Fibroblast of villous mesenchyme (primary cell): ENCODE results near the gene SGCA. TPM values are rescaled to one million over a fixed set of nuclear protein-coding genes. Genes with fewer than 3 reads are reported as not detected.

ENCODE experiments used
- DNase-seq: peaks from one replicate; pipeline ENCODE4 v3.0.0-alpha.2; 2010; ENCODE audit warnings: low read depth
- H3K4me3 ChIP-seq: 2 replicates; pipeline ENCODE4 v1.5.1; 2011; ENCODE audit warnings: low read depth, mild to moderate bottlenecking, low read length
- total RNA-seq: library from RNA; depleted of rRNA; stranded (reverse); fragments of >200 nt; gene quantifications from 2 replicates; pipeline ENCODE4 v1.2.3, GENCODE V29; 2012
- TF ChIP-seq, protein P1 (sequence below): IDR thresholded peaks from 2 replicates; pipeline ENCODE4 v1.5.1; 2012; ENCODE audit warnings: low read depth, mild to moderate bottlenecking, low read length; ENCODE audit not compliant: insufficient read depth

The SGCA gene
- total RNA-seq, 1 donor: not detected

DNA sequence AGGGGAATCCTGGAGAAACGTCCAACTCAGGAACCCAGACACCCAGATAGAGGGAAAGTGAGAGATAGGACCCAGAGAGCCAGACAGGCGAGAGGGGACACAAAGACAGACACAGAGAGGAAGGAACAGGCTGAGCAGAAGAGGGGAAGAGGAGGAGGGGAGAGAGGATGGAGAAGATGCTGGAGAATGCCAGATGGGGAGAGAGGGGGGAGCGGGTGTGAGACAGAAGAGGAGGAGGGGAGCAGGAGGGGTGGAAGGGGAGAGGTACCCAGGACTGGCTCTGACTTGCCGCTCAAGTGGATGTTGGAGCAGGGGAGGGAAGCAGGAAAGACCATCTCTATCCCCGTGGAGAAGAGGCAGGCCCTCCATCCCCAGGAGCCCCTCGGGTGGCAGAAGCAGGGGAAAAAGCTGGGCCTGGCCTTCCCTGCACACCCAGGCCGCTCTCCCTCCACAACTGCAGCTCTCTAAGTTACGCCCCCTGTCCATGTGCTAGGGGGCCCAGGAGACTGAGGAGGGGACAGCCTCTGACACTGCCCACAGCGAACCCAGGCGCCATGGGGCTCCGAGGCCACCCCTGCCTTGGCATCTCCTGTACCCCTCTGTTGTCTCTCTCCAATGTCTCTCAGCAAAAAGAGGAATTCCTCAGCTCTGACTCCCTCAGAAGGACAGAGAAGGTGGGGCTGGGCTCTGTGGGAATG lies 20.1 kb upstream of the SGCA start:
- no peak overlapping the region for H3K4me3 ChIP-seq
- DNase-seq: no peak
- TF ChIP-seq, protein P1, sequence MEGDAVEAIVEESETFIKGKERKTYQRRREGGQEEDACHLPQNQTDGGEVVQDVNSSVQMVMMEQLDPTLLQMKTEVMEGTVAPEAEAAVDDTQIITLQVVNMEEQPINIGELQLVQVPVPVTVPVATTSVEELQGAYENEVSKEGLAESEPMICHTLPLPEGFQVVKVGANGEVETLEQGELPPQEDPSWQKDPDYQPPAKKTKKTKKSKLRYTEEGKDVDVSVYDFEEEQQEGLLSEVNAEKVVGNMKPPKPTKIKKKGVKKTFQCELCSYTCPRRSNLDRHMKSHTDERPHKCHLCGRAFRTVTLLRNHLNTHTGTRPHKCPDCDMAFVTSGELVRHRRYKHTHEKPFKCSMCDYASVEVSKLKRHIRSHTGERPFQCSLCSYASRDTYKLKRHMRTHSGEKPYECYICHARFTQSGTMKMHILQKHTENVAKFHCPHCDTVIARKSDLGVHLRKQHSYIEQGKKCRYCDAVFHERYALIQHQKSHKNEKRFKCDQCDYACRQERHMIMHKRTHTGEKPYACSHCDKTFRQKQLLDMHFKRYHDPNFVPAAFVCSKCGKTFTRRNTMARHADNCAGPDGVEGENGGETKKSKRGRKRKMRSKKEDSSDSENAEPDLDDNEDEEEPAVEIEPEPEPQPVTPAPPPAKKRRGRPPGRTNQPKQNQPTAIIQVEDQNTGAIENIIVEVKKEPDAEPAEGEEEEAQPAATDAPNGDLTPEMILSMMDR: no peak

DNA sequence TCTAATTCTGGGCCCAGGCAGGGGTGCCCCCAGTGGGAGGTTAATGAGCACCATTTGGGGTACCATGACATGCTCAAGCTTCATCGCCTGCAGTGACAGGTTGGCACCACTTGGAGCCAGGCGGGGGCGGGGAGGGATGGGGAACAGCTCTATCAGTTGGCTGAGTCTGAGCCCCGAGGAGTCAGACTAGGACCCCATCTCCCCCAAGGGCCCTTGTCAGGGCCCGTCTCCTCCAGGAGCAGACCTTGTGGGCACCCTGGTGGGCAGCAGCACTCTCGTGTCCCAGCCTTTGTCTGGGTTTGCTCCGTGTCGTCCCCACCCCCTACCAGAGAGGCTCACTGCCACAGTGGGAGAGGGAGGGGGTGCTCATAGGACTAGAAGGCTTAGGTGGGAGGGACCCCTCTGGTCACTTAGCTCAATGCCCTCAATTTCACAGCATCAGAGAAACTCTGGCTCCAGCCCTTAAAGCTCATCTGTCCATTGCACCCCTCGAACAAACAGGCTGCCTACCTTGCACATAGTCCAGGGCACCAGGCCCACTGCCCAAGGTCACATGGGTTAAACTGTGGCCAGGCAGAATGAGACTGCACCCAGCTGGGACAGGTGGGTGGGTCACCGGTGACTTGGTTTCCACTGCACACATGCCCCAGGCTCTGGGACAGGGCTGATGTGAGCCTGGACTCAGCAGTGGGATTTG lies 19.4 kb upstream of the SGCA start:
- TF ChIP-seq, protein P1: no peak

GRCh38 chr17:50146927-50147665 lies 18.7 kb upstream of the SGCA start:
- TF ChIP-seq, protein P1: no peak
- DNase-seq: no peak
- peak overlapping the region; percentile 85 for H3K4me3 ChIP-seq

More for the DNA sequence above, 19.4 kb upstream of the SGCA start:
- peak overlapping the region; percentile 85 for H3K4me3 ChIP-seq
- no peak for DNase-seq

DNA sequence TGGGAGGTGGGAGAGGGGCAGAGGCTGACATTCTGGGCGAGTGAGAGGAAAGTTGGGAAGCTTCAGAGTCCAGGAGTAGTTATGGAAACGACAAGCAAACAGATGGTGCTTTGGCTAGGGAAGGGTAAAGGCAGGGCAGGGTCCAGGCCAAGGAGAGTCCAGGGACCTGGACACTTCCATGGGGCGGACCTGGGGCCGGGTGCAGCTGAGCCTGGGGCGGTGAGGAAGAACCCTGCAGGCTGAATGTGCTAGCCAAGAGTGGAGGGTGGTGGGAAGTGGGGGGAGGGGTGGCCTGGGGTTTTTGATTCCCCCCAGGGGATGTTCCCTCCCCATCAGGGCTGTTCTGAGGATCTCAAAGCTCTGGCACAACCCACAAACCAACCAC lies 18.0 kb upstream of the SGCA start:
- peak overlapping the region; percentile 85 for H3K4me3 ChIP-seq
- DNase-seq: no peak
- TF ChIP-seq, protein P1: no peak

DNA sequence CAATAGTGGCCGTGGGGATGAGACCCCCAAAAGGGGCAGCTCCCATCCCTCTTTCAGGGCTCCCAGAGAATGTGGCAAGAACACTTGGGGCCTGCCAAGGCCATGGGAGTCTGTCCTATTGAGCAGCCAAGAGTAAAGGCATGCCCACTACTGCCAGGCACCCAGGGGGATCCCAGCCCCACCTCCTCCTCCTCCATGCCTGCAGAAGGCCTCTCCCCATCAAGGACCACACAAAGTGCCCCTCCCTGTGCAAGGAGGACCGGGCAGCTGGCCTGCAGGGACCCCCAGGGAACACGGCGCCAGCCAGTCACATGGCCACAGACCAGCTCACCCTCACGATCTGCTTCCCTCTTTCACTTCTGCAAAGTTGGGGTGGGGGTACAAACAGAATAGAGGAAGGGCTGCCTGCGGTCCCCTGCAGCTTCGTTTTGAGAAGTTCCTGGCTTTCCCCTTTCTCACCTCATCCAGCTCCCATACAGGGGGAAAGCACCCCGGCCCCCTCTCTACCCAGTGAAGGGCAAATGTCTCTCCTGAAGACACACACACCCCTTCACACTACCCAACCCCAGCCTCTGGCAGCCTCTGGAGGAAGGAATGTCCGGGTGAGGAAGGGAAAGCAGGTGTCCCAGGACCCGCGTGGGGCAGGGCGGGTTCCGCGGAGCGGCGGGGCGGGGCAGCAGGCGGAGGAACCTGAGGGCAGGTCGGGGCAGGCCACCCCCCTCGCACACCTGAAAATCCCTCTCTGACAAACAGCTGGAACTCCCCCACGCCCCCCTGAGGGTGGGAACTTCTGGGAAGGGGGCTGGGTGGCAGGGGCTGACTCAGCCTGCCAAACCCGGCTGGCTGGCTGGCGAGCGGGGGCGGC lies 17.3 kb upstream of the SGCA start:
- TF ChIP-seq, protein P1: peak; percentile 34
- H3K4me3 ChIP-seq: peak overlapping the region; percentile 85
- DNase-seq: no peak

DNA sequence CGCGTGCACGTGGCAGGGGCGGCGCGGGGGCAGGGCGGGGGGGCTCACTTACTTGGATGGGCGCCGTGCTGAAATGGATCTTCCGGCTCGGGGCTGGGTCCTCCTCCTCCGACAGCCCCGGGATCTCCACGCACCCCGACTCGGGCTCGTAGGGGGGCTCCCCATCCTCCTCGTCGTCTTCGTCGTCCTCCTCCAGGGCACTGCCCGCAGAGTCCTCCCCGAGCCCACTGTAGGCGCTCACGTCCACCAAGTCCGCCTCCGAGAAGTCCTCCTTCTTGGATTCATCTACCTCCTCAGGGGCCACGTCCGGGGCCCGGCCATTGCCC lies 16.8 kb upstream of the SGCA start:
- peak overlapping the region; percentile 85 for H3K4me3 ChIP-seq
- TF ChIP-seq, protein P1: no peak
- no peak for DNase-seq
